HepG2 (cell line): Measurements from ENCODE around the gene BIRC3. TPM values are rescaled to one million over a fixed set of nuclear protein-coding genes. Genes with fewer than 3 reads are reported as not detected.

Source experiments
- CBX2 ChIP-seq, 2 experiments: fragments of 200-600 bp in 1 of 2; sonication (generic); formaldehyde crosslinking in 1 of 2; IDR thresholded peaks; 2 replicates each; pipeline versions ENCODE4 v1.7.0 to v1.8.1; 2018 to 2022; ENCODE audit warnings: low read depth in 2 of 2, low read length in 1 of 2, mild to moderate bottlenecking in 1 of 2, missing genetic modification reagents in 1 of 2
- GLI4 ChIP-seq: sonication (generic); formaldehyde crosslinking; IDR thresholded peaks from 2 replicates; pipeline ENCODE4 v1.5.1; 2020; ENCODE audit warnings: missing genetic modification reagents, mild to moderate bottlenecking, moderate library complexity, borderline replicate concordance
- GMEB2 ChIP-seq: IDR thresholded peaks from 2 replicates; pipeline ENCODE4 v1.6.1; 2016; ENCODE audit warnings: missing biosample characterization, missing genetic modification reagents, low read depth
- IRF2 ChIP-seq: IDR thresholded peaks from 2 replicates; pipeline ENCODE4 v1.6.1; 2018; ENCODE audit warnings: missing genetic modification reagents, missing compliant biosample characterization
- NCOR1 ChIP-seq: fragments of 200-600 bp; sonication (generic); IDR thresholded peaks from 2 replicates; pipeline ENCODE4 v1.7.0; 2017; ENCODE audit warnings: antibody characterized with exemption, low read length, borderline replicate concordance
- ZBTB21 ChIP-seq: sonication (generic); formaldehyde crosslinking; IDR thresholded peaks from 2 replicates; pipeline ENCODE4 v1.4.0; 2020; ENCODE audit warnings: missing genetic modification reagents
- ZBTB34 ChIP-seq: sonication (generic); formaldehyde crosslinking; IDR thresholded peaks from 2 replicates; pipeline ENCODE4 v1.8.0; 2022; ENCODE audit warnings: mild to moderate bottlenecking, missing genetic modification reagents
- ZMYM2 ChIP-seq: sonication (generic); formaldehyde crosslinking; IDR thresholded peaks from 2 replicates; pipeline ENCODE4 v1.8.0; 2022; ENCODE audit warnings: mild to moderate bottlenecking, missing genetic modification reagents
- ZNF10 ChIP-seq: sonication (generic); formaldehyde crosslinking; IDR thresholded peaks from 2 replicates; pipeline ENCODE4 v1.4.0; 2020; ENCODE audit warnings: mild to moderate bottlenecking, low read depth, missing genetic modification reagents, borderline replicate concordance
- ZNF543 ChIP-seq: sonication (generic); formaldehyde crosslinking; IDR thresholded peaks from 2 replicates; pipeline ENCODE4 v1.4.0; 2020; ENCODE audit warnings: mild to moderate bottlenecking, missing genetic modification reagents
- ZNF570 ChIP-seq: sonication (generic); formaldehyde crosslinking; IDR thresholded peaks from 2 replicates; pipeline ENCODE4 v1.4.0; 2020; ENCODE audit warnings: mild to moderate bottlenecking, missing genetic modification reagents, borderline replicate concordance
- polyA plus RNA-seq, 8 experiments: library from polyadenylated mRNA; depleted of rRNA in 3 of 8; stranded (reverse) in 7 of 8; unstranded in 1 of 8; fragments of >200 nt; fragmentation: Illumina TruSeq in 4 of 8; extraction: Trizol in 4 of 8; gene quantifications; 2 replicates each; pipeline versions ENCODE4 v1.2.1 to v1.2.3, GENCODE V29; 2011 to 2016; ENCODE audit warnings: low read depth in 4 of 8, missing spikeins in 1 of 8, mixed read lengths in 1 of 8; ENCODE audit not compliant: insufficient read depth in 1 of 8
- total RNA-seq, 5 experiments: library from RNA; depleted of rRNA; stranded (reverse); fragments of >200 nt; fragmentation: Illumina TruSeq; extraction: Trizol; gene quantifications; 2 replicates each; pipeline ENCODE4 v1.2.3, GENCODE V29; 2016; ENCODE audit warnings: low read depth in 1 of 5
- TF ChIP-seq, protein P1 (sequence below): sonication (generic); formaldehyde crosslinking; IDR thresholded peaks from 2 replicates; pipeline ENCODE4 v1.4.0; 2020; ENCODE audit warnings: missing genetic modification reagents, borderline replicate concordance

BIRC3 gene
- total and polyA plus RNA-seq, 2 of the 13 experiments (the other 11 are each of a cell fraction or from before 2014, with no cell fraction given) = 0.41 to 4.2 TPM

DNA sequence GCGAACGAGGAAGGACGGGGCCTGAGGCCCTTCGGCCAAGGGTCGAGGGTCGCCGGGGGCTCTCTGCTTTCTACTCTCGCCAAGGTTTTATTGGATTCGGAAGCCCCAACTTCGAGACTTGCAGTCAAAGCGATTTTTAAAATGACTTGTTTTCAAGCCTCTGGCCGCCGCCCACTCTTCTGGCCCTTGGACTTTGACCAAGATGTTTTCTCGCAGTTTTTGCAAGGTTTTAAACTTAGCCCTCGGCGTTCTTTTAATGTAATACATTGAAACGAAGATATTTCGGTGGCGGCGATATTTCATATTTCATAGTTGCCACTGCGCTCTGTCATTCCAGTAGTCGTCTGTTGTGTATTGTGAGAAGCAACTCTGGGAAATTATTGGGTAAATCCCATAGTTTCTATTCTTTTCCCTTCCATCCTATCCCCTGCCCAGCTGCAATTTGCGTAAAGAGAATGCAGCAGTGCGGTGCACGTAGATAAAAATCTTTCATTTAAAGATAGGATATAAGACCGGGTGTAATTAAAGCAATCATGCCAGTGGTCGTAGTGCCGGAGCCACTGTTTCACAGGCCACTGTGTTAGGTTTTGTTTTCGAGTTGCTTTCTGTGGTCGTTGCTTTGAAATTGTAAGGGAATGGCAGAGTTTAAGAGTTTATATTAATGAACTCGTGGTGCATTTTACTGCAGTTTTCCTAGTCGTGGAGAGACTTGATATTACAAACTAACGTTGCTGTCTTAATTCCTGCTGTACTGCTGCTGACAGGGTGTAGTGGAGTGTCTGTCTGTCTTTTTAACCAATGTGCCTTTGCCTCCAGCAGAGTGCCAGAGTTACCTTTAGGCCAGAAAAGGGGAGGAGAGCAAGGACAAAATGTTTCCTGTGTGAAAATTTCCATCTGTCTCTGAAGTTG is 30.4 kb downstream of the BIRC3 start (continued):
- TF ChIP-seq, protein P1, sequence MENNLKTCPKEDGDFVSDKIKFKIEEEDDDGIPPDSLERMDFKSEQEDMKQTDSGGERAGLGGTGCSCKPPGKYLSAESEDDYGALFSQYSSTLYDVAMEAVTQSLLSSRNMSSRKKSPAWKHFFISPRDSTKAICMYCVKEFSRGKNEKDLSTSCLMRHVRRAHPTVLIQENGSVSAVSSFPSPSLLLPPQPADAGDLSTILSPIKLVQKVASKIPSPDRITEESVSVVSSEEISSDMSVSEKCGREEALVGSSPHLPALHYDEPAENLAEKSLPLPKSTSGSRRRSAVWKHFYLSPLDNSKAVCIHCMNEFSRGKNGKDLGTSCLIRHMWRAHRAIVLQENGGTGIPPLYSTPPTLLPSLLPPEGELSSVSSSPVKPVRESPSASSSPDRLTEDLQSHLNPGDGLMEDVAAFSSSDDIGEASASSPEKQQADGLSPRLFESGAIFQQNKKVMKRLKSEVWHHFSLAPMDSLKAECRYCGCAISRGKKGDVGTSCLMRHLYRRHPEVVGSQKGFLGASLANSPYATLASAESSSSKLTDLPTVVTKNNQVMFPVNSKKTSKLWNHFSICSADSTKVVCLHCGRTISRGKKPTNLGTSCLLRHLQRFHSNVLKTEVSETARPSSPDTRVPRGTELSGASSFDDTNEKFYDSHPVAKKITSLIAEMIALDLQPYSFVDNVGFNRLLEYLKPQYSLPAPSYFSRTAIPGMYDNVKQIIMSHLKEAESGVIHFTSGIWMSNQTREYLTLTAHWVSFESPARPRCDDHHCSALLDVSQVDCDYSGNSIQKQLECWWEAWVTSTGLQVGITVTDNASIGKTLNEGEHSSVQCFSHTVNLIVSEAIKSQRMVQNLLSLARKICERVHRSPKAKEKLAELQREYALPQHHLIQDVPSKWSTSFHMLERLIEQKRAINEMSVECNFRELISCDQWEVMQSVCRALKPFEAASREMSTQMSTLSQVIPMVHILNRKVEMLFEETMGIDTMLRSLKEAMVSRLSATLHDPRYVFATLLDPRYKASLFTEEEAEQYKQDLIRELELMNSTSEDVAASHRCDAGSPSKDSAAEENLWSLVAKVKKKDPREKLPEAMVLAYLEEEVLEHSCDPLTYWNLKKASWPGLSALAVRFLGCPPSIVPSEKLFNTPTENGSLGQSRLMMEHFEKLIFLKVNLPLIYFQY (CRISPR knock-in tag) = 0 out of 2 replicates have a peak, but pooled peaks have one; percentile 9
- TF ChIP-seq ZMYM2 = no peak
- TF ChIP-seq ZNF543 (CRISPR knock-in tag) = no peak
- no peak for TF ChIP-seq IRF2
- TF ChIP-seq CBX2 (IDR thresholded peaks at IDR 0.05; ENCODE audit: low read depth, low read length) = no peak
- no peak for TF ChIP-seq CBX2 (CRISPR knock-in tag; IDR thresholded peaks at IDR 0.05; ENCODE audit: low read depth)
- TF ChIP-seq ZBTB34 = peak; percentile 32; the same call in 1 of the 2 replicates
- peak; percentile 45; the same call in 1 of the 2 replicates for TF ChIP-seq NCOR1
- TF ChIP-seq GLI4 = no peak
- no peak for TF ChIP-seq ZNF570 (CRISPR knock-in tag)
- no peak for TF ChIP-seq GMEB2 (CRISPR knock-in tag)
- TF ChIP-seq ZBTB21 = no peak
- TF ChIP-seq ZNF10 (CRISPR knock-in tag) = no peak
